Natural killer cell (primary cell): Measurements from ENCODE around the gene SLC12A8. TPM values are rescaled to one million over a fixed set of nuclear protein-coding genes. Genes with fewer than 3 reads are reported as not detected.

Experiments
- ATAC-seq, 3 donors: fragments of 150-1000 bp in 2 of 3; fragments of 200-7000 bp in 1 of 3; cut with Tn5 transposase; 1 replicate in 1 of 3; 2 replicates in 2 of 3; pipeline ENCODE4 v1.10.0; 2021; ENCODE audit warnings: mild to moderate bottlenecking in 2 of 3, moderate library complexity in 2 of 3
- DNase-seq, 2 donors: peaks; one replicate each; pipeline versions ENCODE4 v3.0.0 to v3.0.0-alpha.2; 2013 to 2021; ENCODE audit warnings: mixed read lengths in 1 of 2
- H3K27ac ChIP-seq: one replicate; pipeline ENCODE4 v1.5.1; 2013; ENCODE audit warnings: mild to moderate bottlenecking, low read length
- H3K27me3 ChIP-seq: one replicate; pipeline ENCODE4 v1.6.1; 2013; ENCODE audit warnings: low read length; ENCODE audit not compliant: control insufficient read depth, insufficient read depth
- H3K36me3 ChIP-seq: one replicate; pipeline ENCODE4 v1.6.1; 2013; ENCODE audit warnings: low read length; ENCODE audit not compliant: control insufficient read depth, insufficient read depth
- H3K4me1 ChIP-seq: one replicate; pipeline ENCODE4 v1.6.1; 2013; ENCODE audit warnings: low read length; ENCODE audit not compliant: control insufficient read depth, insufficient read depth
- H3K4me3 ChIP-seq: one replicate; pipeline ENCODE4 v1.5.1; 2013; ENCODE audit warnings: low read length
- H3K9me3 ChIP-seq: one replicate; pipeline ENCODE4 v1.6.1; 2013; ENCODE audit warnings: low read length; ENCODE audit not compliant: control insufficient read depth, insufficient read depth
- H3K27ac Mint-ChIP-seq, 2 donors: one replicate each; pipeline ENCODE4 v1.8.0; 2022; ENCODE audit warnings: mild to moderate bottlenecking in 2 of 2, mixed read lengths in 2 of 2, moderate library complexity in 1 of 2
- H3K27me3 Mint-ChIP-seq, 2 donors: one replicate each; pipeline ENCODE4 v1.8.0; 2022; ENCODE audit warnings: low read depth in 2 of 2, mixed read lengths in 2 of 2
- H3K36me3 Mint-ChIP-seq: one replicate; pipeline ENCODE4 v1.8.0; 2022; ENCODE audit warnings: mixed read lengths
- H3K4me1 Mint-ChIP-seq, 2 donors: one replicate each; pipeline ENCODE4 v1.8.0; 2022; ENCODE audit warnings: mixed read lengths in 2 of 2
- H3K4me3 Mint-ChIP-seq: one replicate; pipeline ENCODE4 v1.8.0; 2022; ENCODE audit warnings: mild to moderate bottlenecking, moderate library complexity, mixed read lengths
- H3K9me3 Mint-ChIP-seq, 2 donors: one replicate each; pipeline ENCODE4 v1.8.0; 2022; ENCODE audit warnings: mixed read lengths in 2 of 2
- WGBS: methylation state at CpG from one replicate; pipeline ENCODE4 v1.1.7; 2013; ENCODE audit warnings: missing lambda C conversion rate; ENCODE audit not compliant: insufficient coverage; 5-methylcytosine and 5-hydroxymethylcytosine counted together
- intact Hi-C: fragments of 100-400 bp; cut with micrococcal nuclease; formaldehyde crosslinking; loops from one replicate; pipeline ENCODE4 v1.14.2; 2022
- total RNA-seq, 4 donors: library from RNA; stranded (reverse); fragments of 120-200 nt in 1 of 4; gene quantifications; one replicate each; pipeline versions ENCODE4 v1.2.3 to v1.2.4, GENCODE V29; 2013 to 2022
- TF ChIP-seq, protein P1 (sequence below): fragments of 200-600 bp; IDR thresholded peaks from one replicate; pipeline ENCODE4 v1.8.0; 2022; ENCODE audit warnings: antibody characterized with exemption

The SLC12A8 gene, protein sequence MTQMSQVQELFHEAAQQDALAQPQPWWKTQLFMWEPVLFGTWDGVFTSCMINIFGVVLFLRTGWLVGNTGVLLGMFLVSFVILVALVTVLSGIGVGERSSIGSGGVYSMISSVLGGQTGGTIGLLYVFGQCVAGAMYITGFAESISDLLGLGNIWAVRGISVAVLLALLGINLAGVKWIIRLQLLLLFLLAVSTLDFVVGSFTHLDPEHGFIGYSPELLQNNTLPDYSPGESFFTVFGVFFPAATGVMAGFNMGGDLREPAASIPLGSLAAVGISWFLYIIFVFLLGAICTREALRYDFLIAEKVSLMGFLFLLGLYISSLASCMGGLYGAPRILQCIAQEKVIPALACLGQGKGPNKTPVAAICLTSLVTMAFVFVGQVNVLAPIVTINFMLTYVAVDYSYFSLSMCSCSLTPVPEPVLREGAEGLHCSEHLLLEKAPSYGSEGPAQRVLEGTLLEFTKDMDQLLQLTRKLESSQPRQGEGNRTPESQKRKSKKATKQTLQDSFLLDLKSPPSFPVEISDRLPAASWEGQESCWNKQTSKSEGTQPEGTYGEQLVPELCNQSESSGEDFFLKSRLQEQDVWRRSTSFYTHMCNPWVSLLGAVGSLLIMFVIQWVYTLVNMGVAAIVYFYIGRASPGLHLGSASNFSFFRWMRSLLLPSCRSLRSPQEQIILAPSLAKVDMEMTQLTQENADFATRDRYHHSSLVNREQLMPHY
- 1 to 10 TPM in 1 of 3 donors, under 1 TPM in 2; 0.25 to 1.4 (median 0.61) TPM for total RNA-seq
- total RNA-seq (2013), result 0.86 TPM

DNA sequence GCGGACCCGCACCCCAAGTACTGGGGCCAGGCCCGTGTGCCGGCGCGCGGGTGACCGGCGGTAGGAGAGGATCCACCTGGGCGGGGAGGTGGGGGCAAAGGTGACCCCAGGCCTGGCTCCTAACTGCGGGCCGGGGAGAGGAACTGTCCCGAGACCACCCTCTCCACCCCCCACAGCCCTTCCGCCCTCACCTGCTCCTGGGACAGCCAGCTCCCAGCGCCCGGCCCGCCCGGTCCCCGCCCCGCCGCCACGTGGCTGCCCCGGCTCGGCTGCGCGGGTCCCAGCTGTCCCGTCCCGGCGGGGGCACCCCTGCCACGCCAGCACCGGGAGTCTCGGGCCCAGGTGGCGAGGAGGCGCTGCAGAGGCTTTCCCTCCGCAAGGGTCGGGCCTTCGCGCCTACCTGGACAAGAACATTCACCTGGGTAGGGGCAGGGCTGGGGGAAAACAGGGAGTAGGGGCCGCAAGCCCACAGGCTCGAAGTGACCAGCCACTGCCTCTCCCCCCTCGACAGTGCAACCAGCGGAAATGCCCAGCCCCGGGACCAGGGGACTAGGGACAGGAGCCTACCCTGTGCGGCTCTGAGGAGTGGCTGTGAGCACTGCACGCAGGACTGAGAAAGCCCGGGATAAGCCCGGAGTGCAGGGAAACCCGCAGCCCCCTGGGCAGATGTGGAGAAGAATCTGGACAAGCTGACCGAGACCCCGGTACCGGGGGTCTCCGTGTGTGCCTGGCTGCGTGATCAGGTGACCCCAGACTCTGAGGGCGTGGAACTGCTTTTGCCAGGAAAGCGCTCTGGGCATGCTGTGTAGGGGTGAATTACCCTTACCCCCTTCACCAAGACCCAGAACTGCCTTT is at the start of gene SLC12A8:
TSS of gene SLC12A8 (minus strand) at position 240 of the 855 bp plus-strand sequence. CDS start 1,399 bp downstream, outside the sequence.
- peaks cover 19% of the 10 kb centered on the region for H3K4me1 ChIP-seq
- H3K36me3 ChIP-seq, result no peaks in the 10 kb centered on the region
- no peak within 1 kb of the TSS for H3K27ac ChIP-seq
- Mint-ChIP-seq H3K27ac (peak within 1 kb of the TSS in 1 of 2 donors; percentile 70), H3K4me1 (peaks cover 10 to 27% of the 10 kb centered on the region in 2 donors), H3K36me3 (no peaks in the 10 kb centered on the region), H3K27me3 (peaks cover 28 to 32% of the 10 kb centered on the region in 2 donors), H3K9me3 (no peaks in the 10 kb centered on the region), H3K4me3 (peak within 1 kb of the TSS; percentile 72)
- H3K9me3 ChIP-seq, result no peaks in the 10 kb centered on the region
- intact Hi-C loops, result no loop called here
- no peak for DNase-seq
- WGBS, result 9% methylated on average over 53 of the region's 55 CpGs
- H3K27me3 ChIP-seq, result peaks cover 19% of the 10 kb centered on the region
- no peak within 1 kb of the TSS for H3K4me3 ChIP-seq
- TF ChIP-seq, protein P1, sequence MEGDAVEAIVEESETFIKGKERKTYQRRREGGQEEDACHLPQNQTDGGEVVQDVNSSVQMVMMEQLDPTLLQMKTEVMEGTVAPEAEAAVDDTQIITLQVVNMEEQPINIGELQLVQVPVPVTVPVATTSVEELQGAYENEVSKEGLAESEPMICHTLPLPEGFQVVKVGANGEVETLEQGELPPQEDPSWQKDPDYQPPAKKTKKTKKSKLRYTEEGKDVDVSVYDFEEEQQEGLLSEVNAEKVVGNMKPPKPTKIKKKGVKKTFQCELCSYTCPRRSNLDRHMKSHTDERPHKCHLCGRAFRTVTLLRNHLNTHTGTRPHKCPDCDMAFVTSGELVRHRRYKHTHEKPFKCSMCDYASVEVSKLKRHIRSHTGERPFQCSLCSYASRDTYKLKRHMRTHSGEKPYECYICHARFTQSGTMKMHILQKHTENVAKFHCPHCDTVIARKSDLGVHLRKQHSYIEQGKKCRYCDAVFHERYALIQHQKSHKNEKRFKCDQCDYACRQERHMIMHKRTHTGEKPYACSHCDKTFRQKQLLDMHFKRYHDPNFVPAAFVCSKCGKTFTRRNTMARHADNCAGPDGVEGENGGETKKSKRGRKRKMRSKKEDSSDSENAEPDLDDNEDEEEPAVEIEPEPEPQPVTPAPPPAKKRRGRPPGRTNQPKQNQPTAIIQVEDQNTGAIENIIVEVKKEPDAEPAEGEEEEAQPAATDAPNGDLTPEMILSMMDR, result no peak
- peak in 1 of 3 donors; percentile 41 for ATAC-seq

GRCh38 chr3:125262161-125262560 is 49.6 kb upstream of the SLC12A8 start:
- 100% methylated on average over 1 of the region's 1 CpG for WGBS
- H3K4me1 Mint-ChIP-seq, result peaks cover 25 to 50% of the 10 kb centered on the region in 2 donors
- Histone ChIP-seq H3K9me3 (no peaks in the 10 kb centered on the region), H3K4me1 (no peaks in the 10 kb centered on the region), H3K36me3 (peaks cover 2% of the 10 kb centered on the region), H3K27ac (no peak overlapping the region), H3K27me3 (no peaks in the 10 kb centered on the region), H3K4me3 (no peak overlapping the region)
- no peaks in the 10 kb centered on the region for H3K27me3 Mint-ChIP-seq
- DNase-seq, result no peak
- intact Hi-C loops, result no loop called here
- no peak overlapping the region for H3K4me3 Mint-ChIP-seq
- TF ChIP-seq, protein P1, result no peak
- ATAC-seq, result no peak
- peaks cover 9% of the 10 kb centered on the region for H3K36me3 Mint-ChIP-seq
- peaks cover 0 to 2% of the 10 kb centered on the region in 2 donors for H3K9me3 Mint-ChIP-seq
- H3K27ac Mint-ChIP-seq, result no peak overlapping the region

DNA sequence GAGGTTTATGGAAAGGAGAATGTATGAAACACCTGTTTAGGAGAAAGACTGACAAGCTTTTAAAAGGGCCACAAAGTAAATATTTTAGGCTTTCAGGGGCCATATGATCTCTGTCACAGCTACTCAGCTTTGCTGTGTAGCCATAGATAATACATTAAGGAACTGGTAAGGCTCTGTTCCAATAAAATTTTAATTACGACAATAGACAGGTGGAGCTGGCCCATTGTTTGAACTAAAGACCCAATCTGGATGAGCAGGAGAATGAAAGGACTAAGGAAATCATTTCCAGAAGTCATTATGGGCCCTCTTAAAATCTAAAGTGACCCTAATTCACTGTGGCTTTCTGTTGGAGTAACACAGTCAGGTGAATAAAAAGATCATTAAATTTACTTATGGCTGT is 48.5 kb upstream of the SLC12A8 start:
- H3K36me3 Mint-ChIP-seq, result peaks cover 16% of the 10 kb centered on the region
- peaks cover 0 to 2% of the 10 kb centered on the region in 2 donors for H3K9me3 Mint-ChIP-seq
- Histone ChIP-seq H3K4me1 (no peaks in the 10 kb centered on the region), H3K27me3 (no peaks in the 10 kb centered on the region), H3K9me3 (no peaks in the 10 kb centered on the region), H3K4me3 (no peak overlapping the region), H3K36me3 (peaks cover 4% of the 10 kb centered on the region), H3K27ac (no peak overlapping the region)
- 100% methylated on average over 1 of the region's 1 CpG for WGBS
- peak overlapping the region in 1 of 2 donors; percentile 1 for H3K27ac Mint-ChIP-seq
- ATAC-seq (no peak), DNase-seq (no peak)
- intact Hi-C loops, result no loop called here
- H3K27me3 Mint-ChIP-seq, result no peaks in the 10 kb centered on the region
- TF ChIP-seq, protein P1, result no peak
- peaks cover 15 to 38% of the 10 kb centered on the region in 2 donors for H3K4me1 Mint-ChIP-seq
- no peak overlapping the region for H3K4me3 Mint-ChIP-seq
